ENCODE data around the gene PDSS2.

DNA sequence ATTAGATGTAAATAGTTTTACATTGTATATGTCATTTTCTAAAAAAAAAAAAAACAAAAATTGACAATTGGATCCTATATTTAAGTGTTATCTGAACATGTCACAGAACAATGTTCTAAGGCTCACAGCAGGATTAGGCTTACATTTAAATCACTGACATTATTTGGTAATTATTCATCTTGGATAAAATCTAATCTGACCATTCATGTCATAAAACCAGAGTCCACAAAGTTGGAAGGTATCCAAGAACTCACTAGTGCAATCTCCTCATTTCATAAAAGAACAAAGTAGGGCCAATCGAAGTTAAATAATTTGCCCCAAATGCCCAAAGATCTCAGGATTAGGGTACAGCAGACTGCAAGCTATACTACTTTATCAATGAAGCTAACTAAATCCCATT lies 73.0 kb downstream of the PDSS2 start:
- TF ChIP-seq, protein P1, sequence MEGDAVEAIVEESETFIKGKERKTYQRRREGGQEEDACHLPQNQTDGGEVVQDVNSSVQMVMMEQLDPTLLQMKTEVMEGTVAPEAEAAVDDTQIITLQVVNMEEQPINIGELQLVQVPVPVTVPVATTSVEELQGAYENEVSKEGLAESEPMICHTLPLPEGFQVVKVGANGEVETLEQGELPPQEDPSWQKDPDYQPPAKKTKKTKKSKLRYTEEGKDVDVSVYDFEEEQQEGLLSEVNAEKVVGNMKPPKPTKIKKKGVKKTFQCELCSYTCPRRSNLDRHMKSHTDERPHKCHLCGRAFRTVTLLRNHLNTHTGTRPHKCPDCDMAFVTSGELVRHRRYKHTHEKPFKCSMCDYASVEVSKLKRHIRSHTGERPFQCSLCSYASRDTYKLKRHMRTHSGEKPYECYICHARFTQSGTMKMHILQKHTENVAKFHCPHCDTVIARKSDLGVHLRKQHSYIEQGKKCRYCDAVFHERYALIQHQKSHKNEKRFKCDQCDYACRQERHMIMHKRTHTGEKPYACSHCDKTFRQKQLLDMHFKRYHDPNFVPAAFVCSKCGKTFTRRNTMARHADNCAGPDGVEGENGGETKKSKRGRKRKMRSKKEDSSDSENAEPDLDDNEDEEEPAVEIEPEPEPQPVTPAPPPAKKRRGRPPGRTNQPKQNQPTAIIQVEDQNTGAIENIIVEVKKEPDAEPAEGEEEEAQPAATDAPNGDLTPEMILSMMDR (IDR thresholded peaks at IDR 0.05) = no peak
- no peak for TF ChIP-seq POLR2A (IDR thresholded peaks at IDR 0.05)
